HepG2 (cell line): ENCODE measurements around the gene TMEM131.

Experiments
- CTCF ChIP-seq: sonication (generic); formaldehyde crosslinking; IDR thresholded peaks from 2 replicates; pipeline ENCODE4 v1.5.0; 2020; ENCODE audit warnings: mild to moderate bottlenecking, missing genetic modification reagents, moderate library complexity
- MED8 ChIP-seq: sonication (generic); formaldehyde crosslinking; IDR thresholded peaks from 2 replicates; pipeline ENCODE4 v1.8.1; 2023; ENCODE audit warnings: mild to moderate bottlenecking, missing genetic modification reagents; ENCODE audit not compliant: insufficient replicate concordance
- MYNN ChIP-seq: sonication (generic); formaldehyde crosslinking; IDR thresholded peaks from 2 replicates; pipeline ENCODE4 v1.4.0; 2020; ENCODE audit warnings: mild to moderate bottlenecking, low read depth, missing genetic modification reagents
- POLR2A ChIP-seq, 2 experiments: IDR thresholded peaks; 2 replicates each; pipeline ENCODE4 v1.6.1; 2011; ENCODE audit warnings: low read depth in 2 of 2, low read length in 2 of 2, mild to moderate bottlenecking in 1 of 2, moderate library complexity in 1 of 2; ENCODE audit not compliant: insufficient read depth in 1 of 2
- POLR2AphosphoS5 ChIP-seq: IDR thresholded peaks from 2 replicates; pipeline ENCODE4 v1.6.1; 2012; ENCODE audit warnings: low read depth, low read length
- RAD21 ChIP-seq: fragments of 450-650 bp; formaldehyde crosslinking; IDR thresholded peaks from 2 replicates; pipeline ENCODE4 v1.5.0; 2020; ENCODE audit warnings: mild to moderate bottlenecking
- ZNF10 ChIP-seq: sonication (generic); formaldehyde crosslinking; IDR thresholded peaks from 2 replicates; pipeline ENCODE4 v1.4.0; 2020; ENCODE audit warnings: mild to moderate bottlenecking, low read depth, missing genetic modification reagents, borderline replicate concordance
- ZNF121 ChIP-seq: sonication (generic); formaldehyde crosslinking; IDR thresholded peaks from 2 replicates; pipeline ENCODE4 v1.5.0; 2020; ENCODE audit warnings: mild to moderate bottlenecking, missing genetic modification reagents
- ZNF546 ChIP-seq: sonication (generic); formaldehyde crosslinking; conservative IDR thresholded peaks from 2 replicates; pipeline ENCODE4 v1.8.1; 2023; ENCODE audit warnings: mild to moderate bottlenecking, missing genetic modification reagents

GRCh38 chr2:97747716-97748115 lies 248.0 kb downstream of the TMEM131 start:
- TF ChIP-seq MED8 (CRISPR knock-in tag) = no peak
- TF ChIP-seq RAD21 (CRISPR knock-in tag) = no peak
- no peak for TF ChIP-seq MYNN (CRISPR knock-in tag)
- no peak for TF ChIP-seq POLR2AphosphoS5
- no peak for TF ChIP-seq CTCF (CRISPR knock-in tag)
- no peak for TF ChIP-seq ZNF121 (CRISPR knock-in tag)
- no peak for TF ChIP-seq POLR2A (IDR thresholded peaks at IDR 0.05; ENCODE audit: insufficient read depth in 1 of 2, low read depth in 2 of 2, low read length in 2 of 2)
- no peak for TF ChIP-seq ZNF10 (CRISPR knock-in tag)
- no peak for TF ChIP-seq ZNF546 (CRISPR knock-in tag)
